Dermis microvascular lymphatic vessel endothelial cell (primary cell): Measurements from ENCODE around the gene NRG2. TPM values are rescaled to one million over a fixed set of nuclear protein-coding genes. Genes with fewer than 3 reads are reported as not detected.
A peak's percentile ranks its signal among the peaks of the same experiment; 100 is the strongest.

Experiments used
- DNase-seq, 2 donors: peaks; one replicate each; pipeline versions ENCODE4 v3.0.0 to v3.0.0-alpha.2; 2010; ENCODE audit warnings: low read depth in 2 of 2
- total RNA-seq: library from RNA; depleted of rRNA; stranded (reverse); fragments of >200 nt; gene quantifications from 2 replicates; pipeline ENCODE4 v1.2.1, GENCODE V29; 2014

Gene NRG2
- total RNA-seq: 0.51 and 0.77 TPM in 2 replicates

GRCh38 chr5:140042643-140043507 is at the start of gene NRG2:
NRG2 (minus strand) TSS chr5:140043299.
- DNase-seq: peak in 1 of 2 donors; percentile 56

- no peak for DNase-seq
Observed at GRCh38 chr5:140090251-140090650, 47.2 kb upstream of the NRG2 start.

- no peak for DNase-seq
Observed at GRCh38 chr5:140084541-140084940, 41.4 kb upstream of the NRG2 start.

- no peak for DNase-seq
Observed at GRCh38 chr5:140083650-140084049, 40.6 kb upstream of the NRG2 start.

- no peak for DNase-seq
Observed at GRCh38 chr5:140083120-140083519, 40.0 kb upstream of the NRG2 start.

GRCh38 chr5:140076788-140077187 is 33.7 kb upstream of the NRG2 start:
- no peak for DNase-seq

- no peak for DNase-seq
Observed at GRCh38 chr5:140076142-140076541, 33.0 kb upstream of the NRG2 start.

- DNase-seq: no peak
Observed at GRCh38 chr5:140075371-140075770, 32.3 kb upstream of the NRG2 start.

GRCh38 chr5:140073296-140073695 is 30.2 kb upstream of the NRG2 start:
- peak in 1 of 2 donors; percentile 17 for DNase-seq

GRCh38 chr5:140072812-140073211 is 29.7 kb upstream of the NRG2 start:
- no peak for DNase-seq

- DNase-seq: no peak
Observed at GRCh38 chr5:140060816-140061215, 17.7 kb upstream of the NRG2 start.

- no peak for DNase-seq
Observed at GRCh38 chr5:140058212-140058932, 15.3 kb upstream of the NRG2 start.

GRCh38 chr5:140056880-140057279 is 13.8 kb upstream of the NRG2 start:
- DNase-seq: no peak

- no peak for DNase-seq
Observed at GRCh38 chr5:140055152-140055551, 12.1 kb upstream of the NRG2 start.

- peak; percentile 69 to 92 for DNase-seq
Observed at GRCh38 chr5:140054086-140054689, 11.1 kb upstream of the NRG2 start.

GRCh38 chr5:140051950-140052349 is 8.9 kb upstream of the NRG2 start:
- no peak for DNase-seq

- no peak for DNase-seq
Observed at GRCh38 chr5:140049713-140050112, 6.6 kb upstream of the NRG2 start.

- DNase-seq: no peak
Observed at GRCh38 chr5:140049205-140049604, 6.1 kb upstream of the NRG2 start.

GRCh38 chr5:140044041-140044440 is 942 bp upstream of the NRG2 start:
- DNase-seq: no peak

- DNase-seq: no peak
Observed at GRCh38 chr5:140043508-140043872, 391 bp upstream of the NRG2 start.

- DNase-seq: no peak
Observed at GRCh38 chr5:140042393-140042642, 781 bp downstream of the NRG2 start.

- peak; percentile 36 to 79 for DNase-seq
Observed at GRCh38 chr5:140041492-140042392, 1.4 kb downstream of the NRG2 start.
